Activated CD8-positive, alpha-beta T cell treated with anti-CD3 and anti-CD28 coated beads for 36 hours (primary cell): ENCODE data around the gene PLXNA1. TPM values are rescaled to one million over a fixed set of nuclear protein-coding genes. Genes with fewer than 3 reads are reported as not detected.

Experiments used
- ATAC-seq: fragments of 200-7000 bp; cut with Tn5 transposase; one replicate; pipeline ENCODE4 v1.10.0; 2021; ENCODE audit warnings: mild to moderate bottlenecking, moderate library complexity
- CTCF ChIA-PET: fragments of 350-600 bp; sonication (Branson Sonifier 250); formaldehyde crosslinking; loops from one replicate; lab custom pipeline; 2021; ENCODE audit warnings: antibody characterized with exemption; lab: Charles Lee
- POLR2A ChIA-PET: fragments of 350-600 bp; sonication (Branson Sonifier 250); formaldehyde crosslinking; loops from one replicate; lab custom pipeline; 2021; ENCODE audit warnings: antibody characterized with exemption; lab: Charles Lee
- DNase-seq: peaks from one replicate; pipeline ENCODE4 v3.0.0-alpha.2; 2020
- H3K27ac Mint-ChIP-seq: one replicate; pipeline ENCODE4 v1.8.0; 2021; ENCODE audit warnings: mild to moderate bottlenecking, mixed read lengths
- H3K27me3 Mint-ChIP-seq: one replicate; pipeline ENCODE4 v1.8.0; 2021; ENCODE audit warnings: mixed read lengths
- H3K36me3 Mint-ChIP-seq: one replicate; pipeline ENCODE4 v1.8.0; 2021; ENCODE audit warnings: low read depth, mixed read lengths
- H3K4me1 Mint-ChIP-seq: one replicate; pipeline ENCODE4 v1.8.0; 2021; ENCODE audit warnings: low read depth, mixed read lengths
- H3K4me3 Mint-ChIP-seq: one replicate; pipeline ENCODE4 v1.8.0; 2021; ENCODE audit warnings: mild to moderate bottlenecking, moderate library complexity, mixed read lengths
- H3K9me3 Mint-ChIP-seq: one replicate; pipeline ENCODE4 v1.8.0; 2021; ENCODE audit warnings: mixed read lengths
- CTCF ChIP-seq: fragments of 200-600 bp; IDR thresholded peaks from one replicate; pipeline ENCODE4 v1.8.0; 2022; ENCODE audit warnings: antibody characterized with exemption, mild to moderate bottlenecking
- intact Hi-C: fragments of 100-400 bp; cut with micrococcal nuclease; formaldehyde crosslinking; loops from one replicate; pipeline ENCODE4 v1.10.0; 2022
- total RNA-seq, 2 experiments: library from RNA; stranded (reverse); gene quantifications; one replicate each; pipeline ENCODE4 v1.2.3, GENCODE V29; 2021

PLXNA1 gene
- total RNA-seq, 2 experiments from 2014 or later = 5.1 to 6.6 TPM

DNA sequence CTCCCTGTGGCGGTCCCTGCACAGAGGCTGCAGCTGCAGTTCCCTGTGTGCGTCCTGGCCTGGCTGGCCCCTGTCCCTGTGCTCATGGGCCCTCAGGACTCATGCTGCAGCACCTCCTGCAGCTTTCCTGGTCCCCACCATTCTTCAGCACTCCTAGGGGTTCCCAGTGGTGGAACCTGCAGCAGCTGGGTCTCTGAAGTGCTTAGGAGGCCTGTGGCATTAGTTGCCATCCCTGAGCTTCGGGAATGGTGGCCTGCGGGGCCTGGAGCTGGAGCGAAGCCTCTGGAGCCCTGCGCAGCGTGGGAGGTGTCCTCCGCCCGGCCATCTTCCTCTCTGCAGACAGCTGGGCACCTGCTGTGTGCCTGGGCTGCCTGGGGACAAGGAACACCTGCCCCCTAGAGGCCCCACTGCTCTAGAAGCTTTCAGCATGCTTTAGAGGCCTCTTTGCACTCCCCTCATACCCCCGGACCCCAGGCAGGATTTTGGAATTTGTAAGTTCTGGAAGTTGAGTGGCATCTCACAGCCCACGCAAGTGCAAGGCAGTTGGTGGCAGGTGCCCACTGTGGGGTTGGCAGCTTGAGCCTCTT, 13.1 kb downstream of the PLXNA1 start:
- no peak for DNase-seq
- no peaks in the 10 kb centered on the region for H3K4me1 Mint-ChIP-seq
- TF ChIP-seq CTCF = no peak
- no peaks in the 10 kb centered on the region for H3K36me3 Mint-ChIP-seq
- no peak for ATAC-seq
- no peak overlapping the region for H3K4me3 Mint-ChIP-seq
- ChIA-PET POLR2A (interaction anchor here (0.6 kb wide), 1 partner anchor 131 kb away, joined by 3 read pairs; no protein-coding TSS in a partner anchor), CTCF (no interaction called here)
- H3K9me3 Mint-ChIP-seq = no peaks in the 10 kb centered on the region
- intact Hi-C loops = no loop called here
- no peak overlapping the region for H3K27ac Mint-ChIP-seq
- no peaks in the 10 kb centered on the region for H3K27me3 Mint-ChIP-seq

- no peak for ATAC-seq
Measured at GRCh38 chr3:126996905-126997304, 14.0 kb downstream of the PLXNA1 start.

GRCh38 chr3:126997455-126998038, 14.6 kb downstream of the PLXNA1 start:
- no peak overlapping the region for H3K4me3 Mint-ChIP-seq
- H3K27me3 Mint-ChIP-seq = no peaks in the 10 kb centered on the region
- DNase-seq (no peak), ATAC-seq (no peak)
- H3K9me3 Mint-ChIP-seq = no peaks in the 10 kb centered on the region
- no peak for TF ChIP-seq CTCF
- intact Hi-C loops = no loop called here
- no peaks in the 10 kb centered on the region for H3K4me1 Mint-ChIP-seq
- H3K36me3 Mint-ChIP-seq = no peaks in the 10 kb centered on the region
- POLR2A ChIA-PET = no interaction called here
- CTCF ChIA-PET = no interaction called here
- H3K27ac Mint-ChIP-seq = no peak overlapping the region

More at GRCh38 chr3:126996905-126997304, 14.0 kb downstream of the PLXNA1 start:
- Mint-ChIP-seq H3K27me3 (no peaks in the 10 kb centered on the region), H3K4me1 (no peaks in the 10 kb centered on the region), H3K9me3 (no peaks in the 10 kb centered on the region), H3K27ac (no peak overlapping the region), H3K4me3 (no peak overlapping the region), H3K36me3 (no peaks in the 10 kb centered on the region)
- no peak for TF ChIP-seq CTCF
- intact Hi-C loops = no loop called here
- ChIA-PET CTCF (no interaction called here), POLR2A (no interaction called here)
- DNase-seq = no peak

DNA sequence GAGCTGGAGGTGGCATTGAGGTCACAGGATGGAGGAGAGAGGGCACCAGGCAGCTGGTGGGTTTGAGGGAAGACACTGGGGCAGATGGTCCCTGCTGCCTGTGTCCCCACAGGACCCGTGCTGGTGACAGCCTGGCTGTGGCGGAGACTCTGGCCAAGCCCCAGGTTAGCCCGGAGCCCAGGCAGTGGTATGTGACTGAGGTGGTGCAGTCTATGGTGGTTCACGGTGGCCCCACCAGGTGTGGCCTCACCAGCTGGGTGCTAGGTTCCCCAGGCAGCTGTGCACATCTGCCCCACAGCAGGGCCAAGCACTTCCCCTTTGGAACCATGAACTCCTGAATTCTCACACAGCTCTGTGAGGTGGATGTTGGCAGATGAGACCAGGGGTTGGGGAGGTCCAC, 15.4 kb downstream of the PLXNA1 start:
- Mint-ChIP-seq H3K4me3 (no peak overlapping the region), H3K27me3 (no peaks in the 10 kb centered on the region), H3K4me1 (no peaks in the 10 kb centered on the region), H3K36me3 (no peaks in the 10 kb centered on the region), H3K27ac (no peak overlapping the region), H3K9me3 (no peaks in the 10 kb centered on the region)
- no peak for TF ChIP-seq CTCF
- CTCF ChIA-PET = no interaction called here
- ATAC-seq = no peak
- POLR2A ChIA-PET = no interaction called here
- intact Hi-C loops = no loop called here
- no peak for DNase-seq

DNA sequence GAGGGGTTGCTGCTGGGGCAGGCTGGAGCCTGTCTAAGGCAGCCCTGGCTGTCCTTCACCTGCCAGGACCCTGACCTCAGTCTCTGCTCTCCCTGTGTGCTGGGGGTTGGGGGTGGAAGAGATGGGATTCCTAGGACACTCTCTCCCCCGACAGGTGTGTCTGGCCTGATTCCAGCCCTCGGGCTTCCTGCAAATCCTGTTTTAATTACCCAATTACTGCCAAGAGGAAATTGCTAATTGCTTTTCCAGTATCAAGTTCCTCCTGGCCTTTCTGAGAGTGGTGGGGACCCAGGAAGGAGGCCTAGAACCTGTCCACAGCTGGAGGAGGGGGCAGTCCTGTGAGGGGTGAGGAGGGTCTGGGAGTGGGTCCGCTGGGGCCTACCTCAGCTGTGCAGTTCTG, 15.8 kb downstream of the PLXNA1 start:
- H3K4me1 Mint-ChIP-seq = no peaks in the 10 kb centered on the region

More for the DNA sequence above, 15.8 kb downstream of the PLXNA1 start:
- Mint-ChIP-seq H3K9me3 (no peaks in the 10 kb centered on the region), H3K27me3 (no peaks in the 10 kb centered on the region), H3K27ac (no peak overlapping the region), H3K4me3 (no peak overlapping the region), H3K36me3 (no peaks in the 10 kb centered on the region)
- no peak for TF ChIP-seq CTCF
- DNase-seq (no peak), ATAC-seq (no peak)
- POLR2A ChIA-PET = no interaction called here
- CTCF ChIA-PET = no interaction called here
- intact Hi-C loops = no loop called here
